B cell (primary cell): ENCODE measurements around the gene PDGFA. TPM values are rescaled to one million over a fixed set of nuclear protein-coding genes. Genes with fewer than 3 reads are reported as not detected.

ENCODE experiments used
- ATAC-seq: fragments of 200-7000 bp; cut with Tn5 transposase; one replicate; pipeline ENCODE4 v1.10.0; 2021; ENCODE audit warnings: low read depth, mild to moderate bottlenecking, moderate number of reproducible peaks, moderate library complexity
- CTCF ChIA-PET: fragments of 350-600 bp; sonication (Branson Sonifier 250); formaldehyde crosslinking; loops from one replicate; lab custom pipeline; 2021; ENCODE audit warnings: antibody characterized with exemption, inconsistent platforms; lab: Charles Lee
- POLR2A ChIA-PET: fragments of 350-600 bp; sonication (Branson Sonifier 250); formaldehyde crosslinking; loops from one replicate; lab custom pipeline; 2021; ENCODE audit warnings: antibody characterized with exemption; lab: Charles Lee
- DNase-seq: peaks from one replicate; pipeline ENCODE4 v3.0.0; 2013
- H2AFZ ChIP-seq: 2 replicates; pipeline ENCODE4 v1.6.1; 2012; ENCODE audit warnings: mild to moderate bottlenecking, low read depth, low read length; ENCODE audit not compliant: insufficient read depth, poor library complexity, severe bottlenecking
- H3K27ac ChIP-seq, 2 donors: 1 replicate in 1 of 2; 2 replicates in 1 of 2; pipeline ENCODE4 v1.5.1; 2012 to 2013; ENCODE audit warnings: low read length in 2 of 2, mild to moderate bottlenecking in 2 of 2, moderate library complexity in 1 of 2
- H3K27me3 ChIP-seq, 4 experiments: fragments of 200-600 bp in 1 of 4; sonication (generic) in 1 of 4; replicated peaks in 1 of 4; 1 replicate in 2 of 4; 2 replicates in 2 of 4; pipeline versions ENCODE4 v1.6.1 to v1.7.0; 2013 to 2016; ENCODE audit warnings: low read length in 3 of 4, mild to moderate bottlenecking in 2 of 4, mixed read lengths in 1 of 4, moderate library complexity in 1 of 4; ENCODE audit not compliant: insufficient read depth in 4 of 4, control insufficient read depth in 3 of 4; ENCODE audit errors: control extremely low read depth in 1 of 4
- H3K36me3 ChIP-seq, 2 experiments: replicated peaks in 1 of 2; 1 replicate in 1 of 2; 2 replicates in 1 of 2; pipeline versions ENCODE4 v1.6.1 to v1.7.1; 2013; ENCODE audit warnings: low read length in 1 of 2; ENCODE audit not compliant: insufficient read depth in 2 of 2, control insufficient read depth in 1 of 2; ENCODE audit errors: control extremely low read depth in 1 of 2, extremely low read depth in 1 of 2
- H3K4me1 ChIP-seq, 2 donors: fragments of 200-600 bp in 1 of 2; sonication (generic) in 1 of 2; 1 replicate in 1 of 2; 2 replicates in 1 of 2; pipeline versions ENCODE4 v1.5.1 to v1.6.1; 2013 to 2017; ENCODE audit warnings: low read length in 2 of 2; ENCODE audit not compliant: control insufficient read depth in 2 of 2, insufficient read depth in 2 of 2
- H3K4me2 ChIP-seq: replicated peaks from 2 replicates; pipeline ENCODE3; 2012; ENCODE audit warnings: mild to moderate bottlenecking, low read depth, low read length; ENCODE audit not compliant: poor library complexity, severe bottlenecking
- H3K4me3 ChIP-seq, 5 experiments: fragments of 200-600 bp in 1 of 5; sonication (generic) in 1 of 5; 1 replicate in 3 of 5; 2 replicates in 2 of 5; pipeline versions ENCODE4 v1.5.1 to v1.7.0; 2011 to 2016; ENCODE audit warnings: low read length in 4 of 5, mild to moderate bottlenecking in 4 of 5, low read depth in 2 of 5, control low read depth in 1 of 5, moderate library complexity in 1 of 5; ENCODE audit not compliant: insufficient read depth in 1 of 5; ENCODE audit errors: control extremely low read depth in 1 of 5, extremely low read depth in 1 of 5
- H3K79me2 ChIP-seq: fragments of 200-600 bp; sonication (generic); one replicate; pipeline ENCODE4 v1.6.0; 2016; ENCODE audit warnings: low read length; ENCODE audit not compliant: control insufficient read depth, insufficient read depth
- H3K9ac ChIP-seq: fragments of 200-600 bp; sonication (generic); 2 replicates; pipeline ENCODE4 v1.6.1; 2017; ENCODE audit warnings: mild to moderate bottlenecking, low read length, moderate library complexity
- H3K9me3 ChIP-seq, 3 donors: one replicate each; pipeline versions ENCODE4 v1.6.1 to v1.7.1; 2013; ENCODE audit warnings: low read length in 2 of 3; ENCODE audit not compliant: control insufficient read depth in 2 of 3, insufficient read depth in 1 of 3; ENCODE audit errors: control extremely low read depth in 1 of 3
- H4K20me1 ChIP-seq: 2 replicates; pipeline ENCODE4 v1.6.0; 2012; ENCODE audit warnings: mild to moderate bottlenecking, low read length; ENCODE audit not compliant: insufficient read depth, control insufficient read depth, poor library complexity, severe bottlenecking
- H3K27ac Mint-ChIP-seq: one replicate; pipeline ENCODE4 v1.8.0; 2021; ENCODE audit warnings: mixed read lengths
- H3K27me3 Mint-ChIP-seq: one replicate; pipeline ENCODE4 v1.8.0; 2021; ENCODE audit warnings: mixed read lengths
- H3K4me1 Mint-ChIP-seq: one replicate; pipeline ENCODE4 v1.8.0; 2021; ENCODE audit warnings: mixed read lengths
- H3K4me3 Mint-ChIP-seq: one replicate; pipeline ENCODE4 v1.8.0; 2021; ENCODE audit warnings: mixed read lengths
- H3K9me3 Mint-ChIP-seq: one replicate; pipeline ENCODE4 v1.8.0; 2022; ENCODE audit warnings: mixed read lengths; ENCODE audit not compliant: insufficient read depth
- CTCF ChIP-seq: fragments of 200-600 bp; IDR thresholded peaks from one replicate; pipeline ENCODE4 v1.8.0; 2022; ENCODE audit warnings: antibody characterized with exemption, mild to moderate bottlenecking
- EZH2 ChIP-seq: IDR thresholded peaks from 2 replicates; pipeline ENCODE4 v1.6.1; 2012; ENCODE audit warnings: borderline replicate concordance, low read depth, mild to moderate bottlenecking, moderate library complexity, low read length; ENCODE audit not compliant: insufficient read depth, poor library complexity, severe bottlenecking
- WGBS: methylation state at CpG from one replicate; pipeline ENCODE4 v1.1.5; 2013; ENCODE audit warnings: missing lambda C conversion rate; ENCODE audit not compliant: insufficient coverage; 5-methylcytosine and 5-hydroxymethylcytosine counted together
- intact Hi-C: fragments of 100-400 bp; cut with micrococcal nuclease; formaldehyde crosslinking; loops from one replicate; pipeline ENCODE4 v1.10.0; 2022
- polyA plus RNA-seq: library from polyadenylated mRNA; depleted of rRNA; stranded (reverse); fragments of >200 nt; gene quantifications from 2 replicates; pipeline ENCODE4 v1.2.3, GENCODE V29; 2012
- total RNA-seq, 2 donors: library from RNA; stranded (reverse); fragments of 120-200 nt in 1 of 2; gene quantifications; 1 replicate in 1 of 2; 2 replicates in 1 of 2; pipeline versions ENCODE4 v1.2.3 to v1.2.4, GENCODE V29; 2013 to 2022

The PDGFA gene
- total and polyA plus RNA-seq, 2 donors (not counting 1 experiment from before 2014, with no cell fraction given) = 0.36 to 1.5 TPM

GRCh38 chr7:475951-476441 is 43.6 kb downstream of the PDGFA start:
- H3K27ac ChIP-seq = no peak overlapping the region
- Mint-ChIP-seq H3K4me3 (no peak overlapping the region), H3K9me3 (no peaks in the 10 kb centered on the region), H3K27ac (no peak overlapping the region), H3K27me3 (peaks cover 13% of the 10 kb centered on the region), H3K4me1 (no peaks in the 10 kb centered on the region)
- no peak for TF ChIP-seq CTCF
- no peak for TF ChIP-seq EZH2
- no peak overlapping the region for H3K9ac ChIP-seq
- H3K9me3 ChIP-seq = peaks cover 0 to 42% (median 0%) of the 10 kb centered on the region in 3 donors
- intact Hi-C loops = no loop called here
- no peak overlapping the region for H2AFZ ChIP-seq
- peaks cover 0 to 6% (median 1%) of the 10 kb centered on the region in 4 experiments for H3K27me3 ChIP-seq
- ChIA-PET CTCF (no interaction called here), POLR2A (no interaction called here)
- no peaks in the 10 kb centered on the region for H4K20me1 ChIP-seq
- no peak overlapping the region for H3K4me2 ChIP-seq
- H3K79me2 ChIP-seq = no peaks in the 10 kb centered on the region
- no peaks in the 10 kb centered on the region for H3K4me1 ChIP-seq
- 93% methylated on average over 13 of the region's 15 CpGs for WGBS
- ATAC-seq (no peak), DNase-seq (no peak)
- H3K36me3 ChIP-seq = no peaks in the 10 kb centered on the region
- no peak overlapping the region for H3K4me3 ChIP-seq

- peaks cover 0 to 6% (median 1%) of the 10 kb centered on the region in 4 experiments for H3K27me3 ChIP-seq
- no peak overlapping the region for H2AFZ ChIP-seq
- H3K4me1 ChIP-seq = no peaks in the 10 kb centered on the region
- POLR2A ChIA-PET = no interaction called here
- TF ChIP-seq EZH2 (no peak), CTCF (no peak)
- H3K4me2 ChIP-seq = no peak overlapping the region
- DNase-seq (no peak), ATAC-seq (no peak)
- CTCF ChIA-PET = no interaction called here
- Mint-ChIP-seq H3K27ac (no peak overlapping the region), H3K4me3 (no peak overlapping the region), H3K9me3 (no peaks in the 10 kb centered on the region), H3K4me1 (no peaks in the 10 kb centered on the region), H3K27me3 (peaks cover 13% of the 10 kb centered on the region)
- no peak overlapping the region for H3K4me3 ChIP-seq
- no peak overlapping the region for H3K27ac ChIP-seq
- no peaks in the 10 kb centered on the region for H3K79me2 ChIP-seq
- H3K9ac ChIP-seq = no peak overlapping the region
- H3K9me3 ChIP-seq = peaks cover 0 to 42% (median 0%) of the 10 kb centered on the region in 3 donors
- WGBS = 93% methylated on average over 6 of the region's 7 CpGs
- H3K36me3 ChIP-seq = no peaks in the 10 kb centered on the region
- H4K20me1 ChIP-seq = no peaks in the 10 kb centered on the region
- intact Hi-C loops = no loop called here
Observed at GRCh38 chr7:475425-475728, 44.3 kb downstream of the PDGFA start.
